ENCODE measurements around the gene MYO16. TPM values are rescaled to one million over a fixed set of nuclear protein-coding genes. Genes with fewer than 3 reads are reported as not detected.

The MYO16 gene
- total RNA-seq, 1 experiment from 2014 or later: not detected

DNA sequence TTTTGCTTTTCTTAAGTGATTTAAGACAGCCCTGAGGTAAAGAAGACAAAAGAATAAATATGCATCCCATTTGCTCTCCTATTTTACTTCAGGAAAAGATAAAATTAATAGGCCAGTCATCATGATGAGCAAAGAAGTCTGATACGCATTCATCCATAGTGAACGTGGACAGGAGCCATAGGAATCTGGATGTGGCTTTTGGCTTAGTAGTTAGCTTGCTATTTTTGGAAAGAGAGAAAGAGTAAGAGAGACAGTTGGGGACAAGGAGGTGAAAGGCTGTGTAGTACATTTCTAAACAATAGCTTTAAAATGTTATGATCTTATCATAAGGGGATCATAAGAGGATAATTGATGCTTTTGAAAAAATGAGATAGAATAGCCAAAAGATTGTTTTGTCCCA lies 611.7 kb downstream of the MYO16 start:
- Histone ChIP-seq H3K4me2 (ENCODE audit: insufficient read depth, insufficient read length, low read length) (no peak overlapping the region), H3K56ac (ENCODE audit: insufficient read length, low read depth, low read length) (no peak overlapping the region), H3K23ac (ENCODE audit: insufficient read length, low read depth, low read length) (no peak overlapping the region), H3K79me2 (ENCODE audit: insufficient read depth, low read length) (no peaks in the 10 kb centered on the region), H3K27ac (ENCODE audit: insufficient read length, low read depth, low read length) (no peak overlapping the region), H4K20me1 (ENCODE audit: control insufficient read depth, insufficient read depth, insufficient read length) (no peaks in the 10 kb centered on the region), H3T11ph (ENCODE audit: low read length) (no peak overlapping the region), H3K27me3 (ENCODE audit: insufficient read depth, low read length) (no peaks in the 10 kb centered on the region), H2BK5ac (ENCODE audit: insufficient read length, low read length) (no peak overlapping the region), H3K18ac (ENCODE audit: insufficient read length, low read depth, low read length) (no peak overlapping the region), H3K4ac (ENCODE audit: low read depth, low read length) (no peak overlapping the region), H3K23me2 (ENCODE audit: insufficient read length, low read depth, low read length, poor library complexity, severe bottlenecking) (no peaks in the 10 kb centered on the region), H2BK120ac (ENCODE audit: low read depth, low read length, poor library complexity, severe bottlenecking) (no peak overlapping the region), H3K9ac (ENCODE audit: extremely low read depth, insufficient read length, low read length) (no peak overlapping the region), H4K5ac (ENCODE audit: insufficient read length, low read depth, low read length) (no peak overlapping the region), H4K91ac (ENCODE audit: insufficient read length, low read depth, low read length) (no peak overlapping the region), H2BK12ac (ENCODE audit: insufficient read length, low read depth, low read length) (no peak overlapping the region), H3K14ac (ENCODE audit: insufficient read depth, low read length) (no peak overlapping the region), H3K4me1 (ENCODE audit: insufficient read depth, low read length) (0 out of 2 replicates have a peak, but pooled peaks cover 2% of the 10 kb centered on the region), H2AK5ac (ENCODE audit: insufficient read length, low read length) (no peak overlapping the region), H2AFZ (ENCODE audit: low read length) (no peak overlapping the region), H3K9me3 (ENCODE audit: control insufficient read depth, low read depth, low read length) (no peaks in the 10 kb centered on the region), H3K79me1 (ENCODE audit: insufficient read depth, low read depth, low read length, poor library complexity, severe bottlenecking) (no peaks in the 10 kb centered on the region), H2BK15ac (ENCODE audit: low read depth, low read length) (no peak overlapping the region), H4K8ac (replicated peaks; ENCODE audit: insufficient read length, low read depth, low read length) (no peak overlapping the region), H2BK20ac (ENCODE audit: low read depth, low read length, poor library complexity, severe bottlenecking) (no peak overlapping the region)
- H3K9me3 Mint-ChIP-seq: no peaks in the 10 kb centered on the region
- no peaks in the 10 kb centered on the region for H3K36me3 Mint-ChIP-seq (ENCODE audit: insufficient read depth in 1 of 3, low read depth in 3 of 3)
- H3K4me3 Mint-ChIP-seq: no peak overlapping the region
- no peak overlapping the region for H3K27ac Mint-ChIP-seq
- no peaks in the 10 kb centered on the region for H3K27me3 Mint-ChIP-seq (ENCODE audit: low read depth)
- H3K4me1 Mint-ChIP-seq: peaks cover 3 to 12% of the 10 kb centered on the region in 2 experiments; a peak in 3 of 4 replicates
- TF ChIP-seq, protein P1, sequence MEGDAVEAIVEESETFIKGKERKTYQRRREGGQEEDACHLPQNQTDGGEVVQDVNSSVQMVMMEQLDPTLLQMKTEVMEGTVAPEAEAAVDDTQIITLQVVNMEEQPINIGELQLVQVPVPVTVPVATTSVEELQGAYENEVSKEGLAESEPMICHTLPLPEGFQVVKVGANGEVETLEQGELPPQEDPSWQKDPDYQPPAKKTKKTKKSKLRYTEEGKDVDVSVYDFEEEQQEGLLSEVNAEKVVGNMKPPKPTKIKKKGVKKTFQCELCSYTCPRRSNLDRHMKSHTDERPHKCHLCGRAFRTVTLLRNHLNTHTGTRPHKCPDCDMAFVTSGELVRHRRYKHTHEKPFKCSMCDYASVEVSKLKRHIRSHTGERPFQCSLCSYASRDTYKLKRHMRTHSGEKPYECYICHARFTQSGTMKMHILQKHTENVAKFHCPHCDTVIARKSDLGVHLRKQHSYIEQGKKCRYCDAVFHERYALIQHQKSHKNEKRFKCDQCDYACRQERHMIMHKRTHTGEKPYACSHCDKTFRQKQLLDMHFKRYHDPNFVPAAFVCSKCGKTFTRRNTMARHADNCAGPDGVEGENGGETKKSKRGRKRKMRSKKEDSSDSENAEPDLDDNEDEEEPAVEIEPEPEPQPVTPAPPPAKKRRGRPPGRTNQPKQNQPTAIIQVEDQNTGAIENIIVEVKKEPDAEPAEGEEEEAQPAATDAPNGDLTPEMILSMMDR (conservative IDR thresholded peaks at IDR 0.05): no peak
- no peak for DNase-seq
- WGBS (ENCODE audit: extremely low coverage, insufficient read length, low lambda C conversion rate): no CpG with 5 or more reads among the region's 2 CpGs
